HG02943 (cell line): ENCODE results near the gene PRKG1.

Experiments used
- ATAC-seq: cut with Tn5 transposase; IDR thresholded peaks from one replicate; pipeline ENCODE4 v1.9.1; 2021; ENCODE audit warnings: mild to moderate bottlenecking, low read depth, moderate library complexity; ENCODE audit not compliant: unreplicated experiment

The PRKG1 gene

DNA sequence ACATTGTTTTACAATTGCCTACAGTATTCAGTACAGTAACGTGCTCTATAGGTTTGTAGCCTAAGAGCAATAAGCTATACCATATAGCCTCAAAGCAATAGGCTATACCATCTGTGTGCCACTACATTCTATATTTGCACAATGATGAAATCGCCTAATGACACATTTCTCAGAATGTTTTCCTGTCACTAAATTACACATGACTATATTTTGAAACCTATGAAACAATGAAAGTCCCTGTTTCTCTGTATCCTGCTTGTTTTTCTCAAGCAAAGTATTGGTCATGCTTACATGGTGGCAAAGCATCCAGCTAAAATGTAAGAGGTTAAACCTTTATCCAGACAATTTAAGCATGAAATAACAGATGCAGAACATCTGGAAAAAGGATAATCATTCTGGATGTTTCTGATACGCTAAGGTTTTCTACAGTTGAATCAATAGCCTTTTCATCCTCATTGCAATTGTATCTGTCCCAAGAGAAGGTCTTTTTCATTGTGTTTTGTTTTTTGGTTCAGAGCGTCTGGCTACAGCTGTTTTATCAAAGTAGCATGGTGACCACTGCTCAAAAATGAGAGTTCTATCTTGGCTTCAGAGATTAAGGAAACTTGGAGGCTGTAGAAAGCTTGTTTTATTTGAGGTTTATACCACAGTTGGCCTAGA is 543.4 kb downstream of the PRKG1 start:
- ATAC-seq: no peak

- no peak for ATAC-seq
Measured at GRCh38 chr10:51619365-51619764, 545.1 kb downstream of the PRKG1 start.

GRCh38 chr10:51620131-51620530 is 545.8 kb downstream of the PRKG1 start:
- ATAC-seq: no peak

DNA sequence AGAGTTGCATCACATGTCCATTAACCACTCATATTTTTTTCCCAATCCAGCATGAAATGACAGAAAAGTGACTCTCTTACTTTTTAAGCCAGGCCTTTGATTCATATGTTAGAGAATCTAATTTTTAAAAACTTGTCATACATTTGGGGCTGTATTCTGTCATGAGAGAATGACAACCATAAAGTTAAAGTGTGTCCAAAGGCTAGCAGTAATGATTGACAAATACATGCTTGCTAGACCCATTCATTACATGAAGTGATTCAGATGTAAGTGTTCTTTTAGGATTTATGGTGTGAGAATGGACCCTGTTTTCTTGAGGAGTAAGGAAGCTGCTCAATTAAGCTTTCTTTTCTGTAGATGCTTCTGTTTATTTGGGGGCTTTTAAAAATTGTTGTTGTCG is 549.7 kb downstream of the PRKG1 start:
- no peak for ATAC-seq

- no peak for ATAC-seq
Measured at GRCh38 chr10:51629934-51630639, 555.8 kb downstream of the PRKG1 start.

DNA sequence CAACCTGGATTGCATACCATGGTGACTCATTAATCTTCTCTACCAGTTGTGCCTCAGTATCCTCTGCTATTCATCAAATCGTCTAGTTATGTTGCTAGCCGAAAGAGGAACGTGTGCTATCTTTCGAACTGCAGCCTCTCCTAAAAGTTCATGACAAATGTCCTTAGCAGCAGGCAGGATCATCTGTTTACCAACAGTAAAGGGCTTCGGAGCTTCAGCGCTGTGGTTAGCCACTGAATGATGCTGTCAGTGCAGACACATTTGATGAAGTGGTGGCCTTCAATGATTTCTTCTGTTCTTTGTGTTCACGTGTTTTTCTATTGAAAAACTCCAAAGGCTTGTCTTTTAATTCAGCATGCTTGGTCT is 556.3 kb downstream of the PRKG1 start:
- no peak for ATAC-seq

DNA sequence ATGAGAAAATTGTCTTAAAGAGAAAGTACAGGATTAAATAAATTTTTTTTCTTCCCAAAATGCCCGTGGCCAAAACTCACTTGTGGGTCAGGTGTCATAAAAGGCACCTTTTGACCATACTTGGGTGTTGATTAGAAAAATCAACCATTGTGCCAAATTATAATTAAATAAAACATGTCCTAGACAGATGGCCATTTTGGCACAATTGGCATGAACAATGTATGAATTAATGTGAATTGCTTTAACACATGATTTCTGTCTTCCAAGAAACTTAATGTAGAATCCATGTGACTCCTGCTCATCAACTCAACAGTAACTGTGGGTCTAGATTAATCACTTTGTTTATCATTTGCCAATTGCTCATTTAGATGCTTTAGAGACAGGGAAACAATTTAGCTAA is 561.1 kb downstream of the PRKG1 start:
- no peak for ATAC-seq

DNA sequence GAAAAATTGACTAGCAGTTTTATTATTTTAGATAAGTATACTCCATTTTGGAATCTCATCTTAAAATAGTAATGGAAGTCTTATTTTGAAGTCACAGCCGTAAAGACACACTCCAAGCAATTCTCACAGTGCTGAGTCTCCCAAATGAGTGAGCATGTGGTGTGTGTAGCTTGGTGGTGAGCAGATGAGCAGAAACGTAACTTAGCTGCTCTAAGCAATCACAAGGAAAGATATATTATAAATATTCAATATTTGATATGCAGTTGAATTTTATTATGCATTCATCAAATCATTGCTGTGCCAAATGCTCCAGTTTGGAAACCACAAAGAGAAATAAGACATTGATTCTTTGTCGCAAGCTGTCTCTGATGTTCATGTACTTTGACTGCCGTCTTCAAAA is 563.9 kb downstream of the PRKG1 start:
- ATAC-seq: no peak

DNA sequence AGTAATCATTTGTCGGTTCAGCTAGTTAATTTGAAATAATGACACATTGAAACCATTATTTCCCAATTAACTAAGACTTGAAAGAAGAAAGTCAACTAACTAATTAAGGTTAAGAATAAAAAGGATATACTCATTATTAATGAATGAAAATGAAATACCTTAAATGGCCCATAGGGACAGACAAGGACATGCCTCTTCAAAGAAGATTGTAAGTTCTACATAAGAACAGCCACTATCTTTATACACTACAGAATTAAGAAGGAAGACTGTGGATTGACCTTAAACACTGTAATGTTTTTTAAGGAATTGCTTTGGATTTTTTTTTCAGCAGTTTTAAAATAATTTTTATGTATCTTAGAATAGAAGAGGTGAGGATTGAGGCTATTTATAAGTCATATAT is 564.5 kb downstream of the PRKG1 start:
- no peak for ATAC-seq

- ATAC-seq: no peak
Measured at GRCh38 chr10:51640120-51640819, 566.0 kb downstream of the PRKG1 start.

DNA sequence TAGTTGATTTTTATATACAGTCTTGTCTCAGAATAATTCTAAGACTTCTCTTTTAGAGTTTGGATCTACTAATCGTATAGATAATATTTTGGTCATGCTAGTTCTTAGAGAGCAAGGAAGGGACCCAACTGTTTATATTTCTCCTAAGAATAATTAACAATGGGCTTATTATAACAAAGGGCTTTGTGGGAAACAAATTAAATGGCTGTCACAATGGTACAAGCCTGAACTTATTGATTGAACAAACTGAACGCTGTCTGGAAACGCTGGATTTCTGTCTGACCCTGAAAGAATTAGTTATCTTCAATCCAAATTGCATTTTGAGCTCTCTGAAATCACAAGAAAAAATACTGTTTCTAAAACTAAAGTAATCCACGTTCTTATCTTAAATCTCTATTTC is 568.3 kb downstream of the PRKG1 start:
- no peak for ATAC-seq

DNA sequence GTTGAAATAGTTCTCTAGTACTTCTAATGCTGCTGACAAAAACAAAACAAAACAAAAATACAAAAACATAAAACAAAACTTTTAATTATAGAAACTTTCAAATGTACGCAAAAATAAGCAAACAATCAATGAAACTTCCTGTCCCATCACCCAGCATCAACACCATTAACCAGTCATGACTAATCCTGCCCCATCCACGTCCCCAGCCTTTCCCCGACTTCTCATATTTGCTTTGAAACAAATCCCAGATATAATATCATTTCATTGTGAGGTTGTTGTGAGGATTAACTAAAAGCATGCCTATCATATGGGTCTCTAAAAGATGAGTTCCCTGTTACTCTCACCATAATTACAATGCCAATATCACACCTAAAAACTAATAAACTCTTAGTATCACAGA is 569.4 kb downstream of the PRKG1 start:
- ATAC-seq: no peak

- no peak for ATAC-seq
Measured at GRCh38 chr10:51649064-51649463, 574.8 kb downstream of the PRKG1 start.

DNA sequence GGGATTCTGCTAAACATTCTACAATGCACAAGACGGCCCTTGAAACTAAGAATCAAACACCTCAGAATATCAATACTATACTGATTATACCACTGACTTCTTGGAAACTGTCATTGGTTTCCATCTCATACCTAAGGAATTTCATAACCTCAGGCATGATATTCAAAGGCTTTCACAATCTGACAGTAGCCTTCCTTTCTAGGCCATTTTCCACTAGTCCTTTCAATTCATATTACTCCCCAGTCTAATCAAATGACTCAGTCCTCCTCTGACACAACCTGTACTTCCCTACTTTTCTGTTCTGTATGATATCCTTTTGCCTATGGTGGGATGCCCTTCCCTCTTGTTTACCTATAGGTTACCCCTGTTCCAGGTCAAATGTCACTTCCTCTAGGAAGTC is 576.8 kb downstream of the PRKG1 start:
- ATAC-seq: no peak

- no peak for ATAC-seq
Measured at GRCh38 chr10:51653025-51653424, 578.7 kb downstream of the PRKG1 start.

DNA sequence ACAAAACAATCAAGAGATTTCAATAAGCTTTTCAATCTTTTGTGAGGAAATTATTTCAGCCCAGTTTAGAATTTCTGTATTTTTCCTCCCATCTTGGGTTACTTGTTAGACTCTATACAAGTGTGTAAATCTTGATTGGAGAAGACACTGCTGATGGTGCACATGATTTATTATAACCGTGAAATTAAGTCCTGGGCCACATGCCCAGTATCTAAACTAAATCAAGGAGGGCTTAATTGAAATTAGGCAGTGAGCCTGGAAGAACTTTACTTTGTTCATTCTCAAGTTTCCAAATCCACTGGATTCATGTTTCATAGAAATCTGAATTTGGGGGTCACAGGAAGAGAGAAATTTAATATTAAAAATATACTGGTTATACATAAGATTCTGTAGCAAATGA is 580.6 kb downstream of the PRKG1 start:
- no peak for ATAC-seq

DNA sequence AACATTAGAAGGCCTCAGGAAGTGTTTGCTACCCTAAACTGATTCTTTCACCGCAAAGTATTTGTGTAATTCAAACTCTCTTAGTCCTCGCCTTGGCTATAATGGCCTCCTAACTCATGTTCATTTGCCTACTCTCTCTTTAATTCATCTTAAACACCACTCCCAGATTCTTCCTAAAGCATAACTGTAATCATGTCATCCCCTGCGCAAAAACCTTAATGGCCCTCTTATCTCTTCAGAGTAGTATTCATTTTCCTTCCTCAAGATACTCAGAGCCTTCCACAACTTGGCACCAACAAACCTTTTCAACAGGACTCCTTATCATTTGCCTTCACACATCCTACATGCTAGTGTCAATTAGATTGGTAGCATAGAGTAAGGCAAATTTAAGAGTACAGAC is 582.2 kb downstream of the PRKG1 start:
- no peak for ATAC-seq

DNA sequence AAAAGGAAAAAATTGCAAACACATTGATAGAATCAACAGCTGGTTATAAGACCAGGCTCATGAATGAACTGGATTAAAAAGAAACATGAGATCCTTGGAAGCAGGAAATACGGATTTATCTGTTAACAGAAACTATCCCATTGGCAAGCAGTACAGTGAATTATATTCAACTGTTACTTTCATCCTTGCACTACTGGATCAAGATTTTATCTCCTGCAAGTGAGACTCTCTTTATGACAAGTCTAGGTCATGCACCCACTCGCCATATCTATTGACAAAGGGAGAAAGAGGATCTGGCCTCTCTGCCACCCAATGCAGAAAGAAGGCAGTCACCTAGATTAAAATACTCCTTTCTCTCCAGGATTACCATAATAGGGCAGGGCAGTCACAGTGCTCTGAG is 583.7 kb downstream of the PRKG1 start:
- ATAC-seq: no peak

DNA sequence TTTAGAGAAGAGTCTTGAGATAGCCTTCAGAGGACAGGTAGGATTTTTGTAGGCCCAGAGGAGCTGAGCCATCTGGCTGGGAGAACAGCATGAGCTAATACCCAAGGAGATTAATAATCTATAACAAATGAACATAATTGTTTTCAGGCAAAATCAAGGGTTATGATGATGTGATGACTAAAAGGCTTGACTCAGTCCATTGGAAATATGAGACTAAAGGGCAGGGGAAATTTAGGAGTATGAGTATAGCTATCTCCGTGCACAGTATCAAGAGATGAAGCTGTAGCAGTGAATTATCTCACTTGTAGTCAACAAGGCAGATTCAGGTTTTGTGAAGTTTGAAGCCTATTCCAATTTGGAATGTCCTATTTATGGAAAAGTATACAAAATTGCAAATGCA is 585.1 kb downstream of the PRKG1 start:
- ATAC-seq: no peak

- no peak for ATAC-seq
Measured at GRCh38 chr10:51663086-51663485, 588.8 kb downstream of the PRKG1 start.

DNA sequence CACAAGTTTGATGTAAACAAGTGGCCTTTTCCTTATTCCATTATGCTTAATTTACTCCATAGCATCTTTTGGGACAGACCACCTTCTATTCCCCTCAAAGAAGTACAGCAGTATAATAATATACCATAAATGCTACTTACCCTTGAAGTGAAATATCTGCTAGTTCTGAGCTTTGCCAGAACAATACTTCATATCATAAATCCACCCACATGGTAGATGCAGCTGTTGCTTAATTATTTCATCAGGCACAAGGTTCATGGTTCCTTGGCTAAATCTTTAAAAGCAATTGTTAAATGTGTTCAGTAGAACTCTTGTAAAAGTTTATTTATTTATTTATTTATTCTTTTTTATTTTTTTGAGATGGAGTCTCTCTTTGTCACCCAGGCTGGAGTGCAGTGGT is 592.2 kb downstream of the PRKG1 start:
- ATAC-seq: no peak
